ENCODE data around the gene OGG1.
"Not testable (repeated sequence)": the region's sequence is repeated elsewhere in the genome, so short reads cannot be mapped to it uniquely, and the experiment has no call there.

Gene OGG1

DNA sequence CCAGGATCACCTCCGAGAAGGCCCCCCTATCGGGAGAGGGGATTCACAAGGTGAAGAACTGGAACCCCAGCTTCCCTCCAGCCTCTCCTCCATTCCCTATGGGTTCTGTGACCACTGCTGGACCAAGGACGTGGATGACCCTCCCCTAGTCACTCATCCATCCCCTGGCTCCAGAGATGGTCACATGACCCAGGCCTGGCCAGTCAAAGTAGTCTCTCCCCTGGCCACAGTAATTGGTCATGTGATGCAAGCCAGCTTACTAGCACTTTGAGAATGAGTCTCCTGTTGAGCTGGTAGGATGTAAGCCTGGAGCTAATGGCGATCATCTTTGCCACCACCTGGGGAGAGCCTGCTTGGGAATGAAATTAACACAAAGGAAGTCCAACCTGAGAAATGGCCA, 16.1 kb downstream of the OGG1 start:
- peak; percentile 34 for DNase-seq (ENCODE audit: low spot score)

DNA sequence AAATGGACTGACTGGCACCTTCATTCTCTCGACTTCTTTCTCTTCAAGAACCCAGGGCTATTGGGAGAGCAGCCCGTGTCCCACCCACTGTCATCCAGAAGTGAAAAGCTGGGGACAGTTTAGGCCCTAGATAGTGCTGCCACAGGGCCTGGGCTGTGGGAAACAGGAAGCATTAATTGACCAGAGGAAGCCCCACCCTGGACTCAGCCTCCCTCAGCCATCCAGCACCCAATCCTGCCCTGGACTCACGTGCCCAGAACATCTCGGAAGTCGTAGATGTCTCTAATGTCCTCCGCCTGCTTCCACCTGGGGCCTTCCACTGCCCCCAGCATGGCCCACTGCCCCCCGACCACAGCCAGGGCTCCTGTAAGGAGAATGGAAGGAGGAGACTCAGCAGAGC, 17.7 kb downstream of the OGG1 start:
- DNase-seq (ENCODE audit: low spot score) = no peak

DNA sequence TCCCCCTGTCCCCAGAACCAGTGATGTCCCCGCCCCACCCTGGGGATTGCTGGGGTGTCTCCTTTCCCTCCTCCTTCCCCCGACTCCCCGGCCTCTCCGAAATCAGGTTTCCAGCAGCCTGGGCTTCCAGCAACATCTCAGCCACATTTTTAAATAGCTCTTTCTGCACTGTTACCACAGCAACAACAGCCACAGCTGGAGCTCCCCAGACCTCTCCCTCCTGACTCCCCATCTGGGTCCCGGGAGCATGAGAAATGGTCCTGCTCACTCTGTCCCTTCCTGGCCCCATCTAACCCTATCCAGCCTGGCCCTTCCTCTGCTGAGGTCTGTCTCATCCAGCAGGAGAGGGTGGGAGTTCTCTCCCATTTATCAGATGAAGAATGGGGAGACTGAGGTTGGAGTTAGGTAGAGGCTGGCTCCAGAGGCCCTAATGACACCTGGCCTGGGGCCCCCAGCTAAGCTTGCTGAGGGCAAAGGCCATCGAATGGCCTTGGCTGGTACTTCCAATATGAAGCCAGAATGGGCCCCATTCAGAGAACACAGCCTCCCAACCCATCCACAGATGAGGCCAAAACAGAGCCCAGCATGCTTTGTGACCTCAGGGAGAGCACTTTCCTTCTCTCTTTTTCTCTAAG, 18.5 kb downstream of the OGG1 start:
- DNase-seq (ENCODE audit: low spot score) = no peak

DNA sequence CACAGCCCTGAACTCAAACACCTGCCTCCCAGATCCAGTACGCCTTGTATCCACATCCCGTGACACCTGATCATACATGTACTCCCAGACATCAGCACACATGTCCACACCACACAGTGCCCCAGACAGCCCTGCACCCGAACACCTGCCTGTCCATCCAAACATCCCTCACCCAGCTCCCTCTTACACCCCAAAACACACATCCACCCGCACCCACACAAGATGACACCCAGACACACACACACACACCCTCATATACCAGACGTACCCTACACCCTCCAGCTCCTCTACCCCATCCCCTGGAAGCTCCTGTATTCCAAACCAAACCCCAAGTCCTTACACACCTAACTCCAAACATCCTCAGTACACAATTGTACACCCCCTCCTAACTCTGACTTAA, 19.3 kb downstream of the OGG1 start:
- no peak for DNase-seq (ENCODE audit: low spot score)

DNA sequence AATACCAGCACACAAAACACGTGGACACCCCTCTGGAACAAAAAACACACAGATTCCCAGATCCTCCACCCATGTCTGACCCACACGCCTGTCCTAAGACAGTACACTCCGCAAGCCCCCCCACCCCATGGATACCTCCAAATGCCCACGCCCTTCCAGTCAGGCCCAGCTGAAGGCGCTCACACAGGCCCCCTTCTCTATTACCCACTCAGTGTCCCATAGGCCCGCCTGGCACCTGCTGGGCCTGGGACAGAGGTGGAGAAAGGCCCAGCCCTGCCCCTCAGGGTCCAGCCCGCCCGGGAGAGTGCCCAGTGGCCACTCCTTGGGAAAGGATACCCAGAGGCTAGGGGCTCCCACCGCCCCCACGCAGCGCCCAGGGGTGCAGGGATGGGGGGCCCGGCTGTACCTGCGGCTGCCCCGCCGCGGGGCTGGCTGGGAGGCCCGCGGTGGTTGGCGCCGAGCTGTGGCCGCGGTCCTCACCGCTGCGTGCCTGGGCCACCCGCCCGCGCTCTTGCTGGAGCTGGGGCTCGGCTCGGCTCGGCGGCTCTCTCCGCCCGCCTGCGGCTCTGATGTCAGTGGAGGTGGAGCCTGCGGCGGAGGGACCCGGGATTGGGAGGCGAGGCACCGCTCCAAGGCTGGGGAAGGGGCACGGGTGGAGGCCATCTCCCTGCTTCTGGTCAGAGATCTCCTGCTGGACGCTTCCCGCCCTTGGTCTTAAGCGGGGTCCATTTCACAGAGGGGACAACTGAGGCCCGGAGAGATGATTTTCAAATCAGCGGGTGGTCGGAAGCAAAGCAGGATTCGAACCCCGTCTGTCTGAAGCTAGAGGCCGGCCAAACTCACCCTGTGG, 19.9 kb downstream of the OGG1 start, which contains the start of gene CAMK1:
Gene CAMK1 (minus strand): TSS at position 522 of the 850 bp plus-strand sequence. CDS start 2,198 bp downstream, outside the sequence.
- peak; percentile 75 for DNase-seq (ENCODE audit: low spot score)

DNA sequence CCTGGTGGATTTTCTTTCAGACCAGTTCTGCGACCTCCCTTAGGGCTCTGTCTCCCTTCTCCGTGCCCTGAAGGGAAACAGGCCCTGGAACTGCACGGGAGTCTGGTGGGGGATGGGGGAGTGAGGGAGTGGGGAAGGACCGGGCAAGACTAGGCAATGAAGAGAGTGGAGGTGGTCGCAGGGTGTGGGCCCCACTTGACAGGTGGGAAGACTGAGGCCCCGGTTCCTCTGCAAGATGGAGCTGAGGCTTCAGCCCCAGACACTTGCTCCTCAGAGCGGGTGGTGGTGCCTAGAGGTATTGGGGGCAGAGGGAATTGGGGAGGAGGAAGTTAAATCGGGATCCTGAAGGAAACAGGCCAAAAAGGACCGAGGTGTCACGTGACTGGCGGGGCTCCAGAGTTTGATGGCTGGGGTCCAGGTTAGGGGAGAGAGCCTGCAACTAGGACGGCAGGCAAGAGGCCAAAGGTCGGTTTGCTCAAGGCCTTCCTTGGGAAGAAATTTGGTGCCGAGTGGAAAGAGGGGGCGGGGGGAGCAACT, 20.6 kb downstream of the OGG1 start:
- no peak for DNase-seq (ENCODE audit: low spot score)

DNA sequence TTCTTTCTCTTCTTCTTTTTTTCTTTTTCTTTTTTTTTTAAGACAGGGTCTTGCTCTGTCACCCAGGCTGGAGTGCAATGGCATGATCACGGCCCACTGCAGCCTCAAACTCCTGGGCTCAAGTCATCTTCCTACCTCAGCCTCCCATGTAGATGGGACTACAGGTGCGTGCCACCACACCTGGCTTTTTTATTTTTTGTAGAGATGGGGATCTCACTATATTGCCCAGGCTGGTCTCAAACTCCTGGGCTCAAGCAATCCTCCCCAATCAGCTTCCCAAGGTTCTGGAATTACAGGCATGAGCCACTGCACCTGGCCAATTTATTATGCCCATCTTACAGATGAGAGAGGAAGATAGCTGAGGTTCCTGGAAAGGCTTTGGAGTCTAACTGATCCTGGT, 21.3 kb downstream of the OGG1 start:
- not testable (repeated sequence) for DNase-seq (ENCODE audit: low spot score)

DNA sequence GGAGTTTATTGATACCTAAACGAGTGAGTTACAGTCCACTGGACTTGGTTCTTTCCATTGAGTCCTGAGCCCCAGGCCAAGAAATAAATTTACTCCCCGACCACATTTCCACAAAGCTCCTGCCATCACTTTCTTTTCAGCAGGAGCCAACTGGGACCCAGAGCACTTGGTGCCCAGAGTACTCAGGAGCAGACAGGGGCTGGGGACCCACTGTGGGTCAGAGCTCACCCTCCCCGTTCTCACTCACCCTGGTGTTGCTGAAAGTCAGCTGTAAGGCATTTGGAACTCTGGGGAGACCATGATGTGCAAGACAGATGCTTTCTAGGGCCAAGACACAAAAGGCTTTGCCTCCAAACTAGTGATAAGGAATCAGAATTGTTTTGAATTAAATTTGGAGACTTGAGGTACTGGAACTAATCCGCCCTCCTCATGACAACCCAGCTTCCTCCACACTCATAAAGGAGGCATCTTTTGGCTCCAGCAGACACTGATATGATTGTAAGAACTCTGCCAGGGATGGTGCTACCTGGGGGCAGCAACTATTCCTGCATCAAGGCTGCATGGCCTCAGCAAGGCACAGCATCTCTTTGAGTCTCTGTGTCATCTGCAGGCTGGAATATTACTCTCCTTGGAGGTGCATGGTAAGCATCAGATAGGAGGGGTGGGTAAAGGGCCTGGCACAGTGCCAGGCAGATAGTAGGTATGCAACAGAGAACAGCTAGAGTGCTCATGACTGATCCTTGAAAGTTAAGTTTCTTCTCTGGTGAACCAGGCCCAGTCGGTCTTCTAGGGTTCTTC, 27.3 kb downstream of the OGG1 start:
- no peak for DNase-seq (ENCODE audit: low spot score)

DNA sequence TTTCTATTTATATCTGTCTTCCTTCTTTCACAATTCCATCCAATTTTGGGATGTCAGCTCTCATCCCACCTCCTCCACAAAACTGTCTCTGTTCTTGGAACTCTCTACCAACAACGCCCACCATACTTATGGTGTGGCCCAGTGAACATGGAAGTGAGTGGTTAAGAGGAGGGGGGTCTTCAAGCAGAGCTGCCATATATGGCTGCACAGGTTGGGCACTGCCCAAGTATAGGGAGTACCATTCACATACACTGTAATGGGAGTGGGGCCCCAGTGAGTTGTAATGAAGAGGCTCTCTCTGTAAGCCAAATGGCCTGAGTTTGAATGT, 27.9 kb downstream of the OGG1 start:
- DNase-seq (ENCODE audit: low spot score) = no peak

DNA sequence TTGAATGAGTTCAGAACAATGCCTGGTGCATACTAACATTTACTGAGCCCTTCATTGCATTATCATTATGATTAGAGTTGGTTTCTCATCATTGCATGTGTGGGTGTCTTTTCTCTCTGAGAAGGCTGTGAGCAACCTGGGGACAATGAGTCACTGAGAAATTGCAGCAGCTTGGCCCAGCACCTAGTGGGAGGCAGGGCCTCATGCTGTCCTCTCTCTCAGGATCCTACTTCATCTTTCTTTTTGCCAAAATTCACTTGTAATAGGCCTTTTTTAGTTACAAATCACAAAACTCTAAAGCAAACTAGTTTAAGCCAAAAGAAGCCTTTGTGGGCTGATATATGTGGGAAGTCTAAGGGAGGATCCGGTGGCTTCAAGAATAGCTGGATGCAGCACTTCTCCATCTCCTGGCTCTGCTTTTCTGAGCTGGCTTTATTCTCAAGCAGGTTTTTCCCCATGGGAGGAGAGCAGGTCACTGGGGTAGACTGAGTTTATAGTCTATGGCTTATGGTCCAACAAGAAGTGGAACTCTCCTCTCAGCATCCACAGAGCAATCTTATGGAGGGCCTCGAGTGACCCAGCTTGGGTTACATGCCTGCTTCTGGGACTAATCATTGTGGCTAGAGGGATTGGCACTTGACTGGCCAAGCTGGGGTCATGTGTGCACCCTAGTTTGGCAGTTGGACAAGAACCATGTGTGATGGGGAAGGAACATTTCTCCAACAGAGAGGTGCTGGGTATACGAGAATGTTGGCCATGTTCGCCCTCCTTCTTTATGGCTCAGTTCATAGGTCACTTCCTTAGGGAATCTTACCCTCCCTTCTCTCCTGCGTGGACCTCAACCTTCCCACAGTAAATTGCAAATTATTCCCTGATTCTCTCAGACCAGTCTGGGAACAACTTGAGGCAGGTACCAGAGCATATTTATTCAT, 28.7 kb downstream of the OGG1 start:
- DNase-seq (ENCODE audit: low spot score) = peak; percentile 61

DNA sequence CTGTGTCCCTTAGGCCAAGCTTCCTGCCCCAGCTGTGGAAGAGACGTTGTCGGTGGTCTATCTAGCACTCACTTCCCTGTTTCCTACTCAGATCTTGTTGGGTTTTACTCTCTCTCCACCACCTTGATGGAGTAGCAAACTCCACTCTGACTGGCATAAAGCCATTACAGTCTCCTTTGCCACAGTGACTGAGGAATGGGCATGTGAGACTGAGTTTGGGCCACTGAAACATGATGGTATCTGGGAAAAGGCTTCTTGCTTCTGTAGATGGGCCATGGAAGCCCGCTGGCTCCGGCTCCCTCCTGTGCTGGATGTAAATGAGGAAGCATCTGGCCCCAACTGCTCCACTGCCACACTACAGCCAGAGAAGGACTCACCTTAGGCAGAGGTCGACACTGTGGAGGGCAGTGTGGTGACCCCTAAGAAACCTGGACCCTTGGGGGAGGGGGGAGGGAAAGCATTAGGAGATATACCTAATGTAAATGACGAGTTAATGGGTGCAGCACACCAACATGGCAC, 29.4 kb downstream of the OGG1 start:
- no peak for DNase-seq (ENCODE audit: low spot score)

DNA sequence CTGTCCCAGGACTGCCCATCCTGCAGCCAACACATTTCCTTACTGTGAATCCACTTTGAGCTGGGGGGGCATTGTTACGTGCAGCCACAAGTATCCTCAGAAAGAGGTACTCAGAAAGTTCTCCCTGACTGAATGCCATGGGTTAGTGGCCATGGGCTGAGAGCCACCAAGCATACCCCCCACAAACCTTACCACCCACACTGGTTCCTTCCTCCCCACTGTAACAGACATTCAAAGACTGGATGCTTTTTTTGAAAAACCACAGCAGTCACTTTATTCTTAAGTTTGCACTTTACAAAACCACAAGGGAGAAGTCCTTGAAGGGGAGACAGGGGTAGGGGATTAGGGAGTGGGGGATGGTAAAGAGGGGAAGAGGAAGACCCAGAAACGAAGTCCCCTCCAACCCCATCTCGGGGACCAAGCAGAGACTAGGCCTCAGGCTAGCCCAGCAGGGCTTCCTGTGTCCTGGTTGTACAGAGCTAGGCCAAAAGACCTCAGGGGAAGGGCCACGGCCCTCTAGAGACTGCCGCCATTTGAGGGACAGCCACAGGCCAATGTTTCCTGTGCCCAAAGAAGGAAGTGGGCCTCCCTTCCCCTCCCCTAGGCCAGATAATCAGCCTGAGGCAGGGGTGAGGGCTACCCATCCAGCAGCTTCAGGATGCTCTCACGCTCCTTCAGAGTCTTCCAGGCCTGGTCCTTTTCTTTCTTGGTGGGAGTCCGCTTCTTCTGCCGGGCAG, 30.1 kb downstream of the OGG1 start:
- no peak for DNase-seq (ENCODE audit: low spot score)

DNA sequence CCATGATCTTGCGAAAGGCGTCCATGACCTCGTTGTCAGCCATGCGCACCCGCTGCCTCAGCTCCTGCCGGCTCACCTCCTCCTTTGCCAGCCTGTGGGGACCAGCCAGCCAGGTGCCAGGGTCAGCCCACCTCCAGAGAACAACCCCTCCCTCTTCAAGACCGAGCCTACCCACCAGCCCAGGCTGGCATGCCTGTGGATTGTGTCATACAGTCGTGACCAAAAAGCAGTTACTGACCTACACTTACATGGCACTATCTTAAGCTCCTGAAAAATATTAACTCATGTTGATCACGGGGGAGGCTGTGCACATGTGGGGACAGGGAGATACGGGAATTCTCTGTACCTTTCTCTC, 30.7 kb downstream of the OGG1 start:
- DNase-seq (ENCODE audit: low spot score) = peak; percentile 77

DNA sequence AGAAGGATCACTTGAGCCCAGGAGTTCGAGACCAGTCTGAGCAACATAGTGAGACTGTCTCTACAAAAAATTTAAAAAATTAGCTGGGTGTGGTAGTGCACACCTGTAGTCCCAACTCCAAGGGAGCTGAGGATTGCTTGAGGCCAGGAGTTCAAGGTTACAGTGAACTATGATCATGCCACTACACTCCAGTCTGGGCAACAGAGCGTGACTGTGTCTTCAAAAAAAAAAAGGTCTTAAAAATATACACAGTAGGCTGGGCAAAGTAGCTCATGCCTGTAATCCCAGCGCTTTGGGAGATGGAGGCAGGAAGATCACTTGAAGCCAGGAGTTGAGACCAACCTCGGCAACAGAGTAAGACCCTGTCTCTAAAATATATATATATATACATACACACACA, 31.2 kb downstream of the OGG1 start:
- DNase-seq (ENCODE audit: low spot score) = peak; percentile 23

DNA sequence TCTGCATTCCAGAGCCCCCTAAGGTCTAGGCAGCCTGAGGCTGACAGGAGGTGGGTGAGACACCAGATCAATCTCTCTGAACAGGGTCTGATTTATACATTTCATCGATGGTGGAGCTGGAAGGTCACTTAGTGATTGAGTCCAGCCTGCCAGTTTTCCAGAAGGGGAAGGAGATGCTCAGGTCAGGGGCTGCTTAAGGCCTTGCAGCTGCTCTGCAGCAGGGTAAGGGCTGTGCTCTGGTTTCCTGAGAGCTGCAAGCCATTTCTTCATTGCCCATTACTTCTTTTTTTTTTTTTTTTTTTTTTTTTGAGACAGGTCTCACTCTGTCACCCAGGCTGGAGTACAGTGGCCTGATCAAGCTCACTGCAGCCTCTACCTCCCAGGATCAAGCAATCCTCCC, 31.8 kb downstream of the OGG1 start:
- no peak for DNase-seq (ENCODE audit: low spot score)

DNA sequence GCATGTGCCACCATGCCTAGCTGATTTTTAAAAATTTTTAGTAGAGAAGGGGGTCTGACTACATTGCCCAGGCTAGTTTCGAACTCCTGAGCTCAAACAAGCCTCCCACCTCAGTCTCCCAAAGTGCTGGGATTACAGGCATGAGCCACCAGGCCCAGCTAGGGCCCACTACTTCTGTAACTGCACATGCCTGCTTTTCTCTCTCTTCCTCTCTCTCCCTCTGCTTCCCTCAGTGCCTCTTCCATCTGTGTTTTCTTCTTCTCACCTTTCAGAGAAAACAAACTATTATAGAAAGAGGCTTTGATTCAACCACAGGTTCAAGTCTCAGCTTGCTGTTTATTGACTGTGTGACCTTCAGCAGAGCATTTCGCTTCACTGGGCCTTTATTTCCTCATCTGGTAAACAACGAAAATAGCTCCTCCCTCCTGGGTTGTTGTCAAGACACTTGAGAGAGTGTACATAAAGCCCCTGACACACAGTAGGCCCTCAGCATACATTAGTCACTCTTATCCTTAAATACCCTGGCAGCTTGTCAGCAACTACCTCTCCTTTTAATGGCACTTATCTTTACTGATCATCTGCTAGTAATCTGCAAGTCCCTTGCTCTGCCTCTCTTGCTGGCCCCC, 32.3 kb downstream of the OGG1 start:
- no peak for DNase-seq (ENCODE audit: low spot score)

DNA sequence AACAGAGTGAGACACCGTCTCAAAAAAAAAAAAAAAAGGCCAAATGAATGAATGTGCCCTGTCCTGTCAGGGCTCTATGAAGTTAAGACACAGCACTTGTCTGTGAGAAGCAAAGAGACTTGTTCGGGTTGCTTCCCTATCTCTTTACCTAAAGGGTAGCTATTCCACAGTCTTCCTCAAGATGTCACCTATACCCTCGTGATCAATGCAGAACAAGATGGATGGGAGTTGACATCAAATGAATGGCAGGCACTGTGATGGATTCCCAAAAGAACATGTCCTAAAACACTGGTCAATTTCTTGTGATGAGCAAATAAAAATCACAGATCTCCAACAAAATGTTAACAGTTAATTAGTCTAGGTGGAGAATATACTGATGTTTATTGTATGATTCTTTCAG, 33.0 kb downstream of the OGG1 start:
- no peak for DNase-seq (ENCODE audit: low spot score)

DNA sequence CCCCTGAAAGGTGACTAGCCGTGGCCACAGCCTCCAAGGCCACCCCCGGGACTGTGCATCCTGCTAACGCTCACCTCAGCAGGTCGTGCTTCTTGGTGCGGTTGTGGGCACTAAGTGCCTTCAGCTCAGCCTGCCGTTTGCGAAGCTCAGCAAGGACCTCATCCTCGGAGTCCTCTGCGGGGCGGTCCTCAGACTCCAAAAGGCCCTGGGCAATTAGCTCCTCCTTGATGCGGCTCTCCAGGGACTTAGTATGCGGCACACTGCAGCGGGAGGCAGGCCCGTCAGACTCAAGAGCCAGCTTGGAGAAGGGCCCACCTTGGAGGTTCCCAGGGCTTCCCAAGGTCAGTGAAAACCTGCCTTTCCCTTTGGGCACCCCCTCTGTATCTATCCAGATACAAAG, 34.2 kb downstream of the OGG1 start:
- no peak for DNase-seq (ENCODE audit: low spot score)

DNA sequence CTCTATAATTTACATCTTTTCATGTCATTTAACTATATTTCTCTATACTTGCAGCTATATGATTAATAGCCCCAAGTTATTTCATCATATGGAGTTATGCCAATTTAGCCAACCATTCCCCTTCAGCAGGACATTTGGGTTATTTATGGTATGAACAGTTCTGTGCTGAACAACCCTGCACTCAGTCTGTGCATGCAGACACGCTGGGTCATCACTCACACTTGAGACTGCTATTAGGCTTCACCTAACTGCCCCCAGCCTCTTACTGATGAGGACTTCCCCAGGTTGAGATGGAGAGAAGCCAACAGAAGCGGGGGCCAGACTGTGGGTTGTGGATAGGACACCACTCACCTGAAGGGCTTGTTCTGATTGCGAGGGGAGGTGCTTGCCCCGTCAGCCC, 35.2 kb downstream of the OGG1 start:
- no peak for DNase-seq (ENCODE audit: low spot score)

DNA sequence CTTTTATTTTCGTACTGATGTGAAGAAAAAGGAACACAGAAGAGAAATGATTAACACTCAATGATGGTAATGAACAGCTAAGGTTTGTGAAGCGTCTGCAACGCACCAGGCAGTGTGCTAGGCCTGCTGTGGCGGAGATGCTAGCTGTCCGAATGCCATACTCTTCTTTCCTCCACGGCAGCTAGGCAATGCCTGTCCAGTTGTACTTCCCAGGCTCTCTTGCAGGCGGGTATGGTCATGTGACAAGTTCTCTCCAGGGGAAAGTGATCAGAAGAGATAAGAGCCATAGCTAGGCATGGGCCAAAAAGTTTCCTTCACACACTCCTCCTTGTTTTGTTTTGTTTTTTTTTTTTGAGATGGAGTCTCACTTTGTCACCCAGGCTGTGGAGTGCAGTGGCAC, 35.9 kb downstream of the OGG1 start:
- no peak for DNase-seq (ENCODE audit: low spot score)

All from kidney tubule cell (primary cell).